ENCODE data around the gene GALNT7.
"Not testable (repeated sequence)": the region's sequence is repeated elsewhere in the genome, so short reads cannot be mapped to it uniquely, and the experiment has no call there.

DNA sequence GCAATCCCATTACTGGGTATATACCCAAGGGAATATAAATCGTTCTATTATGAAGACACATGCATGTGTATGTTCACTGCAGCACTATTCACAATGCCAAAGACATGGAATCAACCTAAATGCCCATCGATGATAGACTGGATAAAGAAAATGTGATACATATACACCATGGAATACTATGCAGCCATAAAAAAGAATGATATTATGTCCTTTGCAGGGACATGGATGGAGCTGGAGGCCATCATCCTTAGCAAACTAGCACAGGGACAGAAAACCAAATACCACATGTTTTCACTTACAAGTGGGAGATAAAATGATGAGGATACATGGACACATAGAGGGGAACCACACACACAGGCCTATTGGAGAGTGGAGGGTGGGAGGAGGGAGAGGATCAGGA is 49.8 kb upstream of the GALNT7 start:
- not testable (repeated sequence) for TF ChIP-seq CTCF (IDR thresholded peaks at IDR 0.05; ENCODE audit: low read depth, low read length); EZH2phosphoT487 (IDR thresholded peaks at IDR 0.05; ENCODE audit: low read depth)
